Activated CD4-positive, alpha-beta T cell treated with anti-CD3 and anti-CD28 coated beads, Interleukin-2, amount 50 U/mL, for 48 hours (primary cell): Measurements from ENCODE around the gene FSCN2.

Experiments
- DNase-seq, 2 experiments: peaks; one replicate each; pipeline ENCODE4 v3.0.0-alpha.2; 2020

FSCN2 gene

GRCh38 chr17:81527591-81528383, at the start of gene FSCN2:
TSS of gene FSCN2 (plus strand) at chr17:81528377. CDS start at chr17:81528532, 155 bp downstream.
- no peak for DNase-seq

- no peak for DNase-seq
Measured at GRCh38 chr17:81479175-81480071, 48.8 kb upstream of the FSCN2 start.

- DNase-seq: no peak
Measured at GRCh38 chr17:81480140-81481072, 47.8 kb upstream of the FSCN2 start.

- peak; percentile 33 to 52 for DNase-seq
Measured at GRCh38 chr17:81481073-81481799, 46.9 kb upstream of the FSCN2 start.

GRCh38 chr17:81481815-81482505, 46.2 kb upstream of the FSCN2 start:
- no peak for DNase-seq

- no peak for DNase-seq
Measured at GRCh38 chr17:81482673-81483072, 45.5 kb upstream of the FSCN2 start.

GRCh38 chr17:81483085-81483861, 44.9 kb upstream of the FSCN2 start:
- DNase-seq: no peak

- DNase-seq: no peak
Measured at GRCh38 chr17:81483862-81484194, 44.3 kb upstream of the FSCN2 start.

- DNase-seq: peak; percentile 88 to 90
Measured at GRCh38 chr17:81484195-81484979, 43.8 kb upstream of the FSCN2 start.

- no peak for DNase-seq
Measured at GRCh38 chr17:81486199-81486810, 41.9 kb upstream of the FSCN2 start.

- DNase-seq: no peak
Measured at GRCh38 chr17:81487089-81487486, 41.1 kb upstream of the FSCN2 start.

- peak; percentile 76 to 83 for DNase-seq
Measured at GRCh38 chr17:81487487-81488275, 40.5 kb upstream of the FSCN2 start.

- peak in 1 of 2 experiments; percentile 37 for DNase-seq
Measured at GRCh38 chr17:81488276-81488860, 39.8 kb upstream of the FSCN2 start.

- DNase-seq: no peak
Measured at GRCh38 chr17:81489012-81489997, 38.9 kb upstream of the FSCN2 start.

GRCh38 chr17:81489998-81490992, 37.9 kb upstream of the FSCN2 start:
- no peak for DNase-seq
